Ishikawa (cell line): Measurements from ENCODE around the gene EIPR1.

Experiments used
- CEBPB ChIP-seq: IDR thresholded peaks from 2 replicates; pipeline ENCODE4 v1.6.1; 2012
- CREB1 ChIP-seq: IDR thresholded peaks from 2 replicates; pipeline ENCODE4 v1.6.1; 2012; ENCODE audit warnings: low read depth
- EGR1 ChIP-seq: IDR thresholded peaks from 2 replicates; pipeline ENCODE4 v1.6.1; 2012
- EP300 ChIP-seq: IDR thresholded peaks from 2 replicates; pipeline ENCODE4 v1.6.1; 2012; ENCODE audit warnings: borderline replicate concordance
- FOXM1 ChIP-seq: IDR thresholded peaks from 2 replicates; pipeline ENCODE4 v1.6.1; 2012; ENCODE audit warnings: low read depth, borderline replicate concordance
- MAX ChIP-seq: IDR thresholded peaks from 2 replicates; pipeline ENCODE4 v1.6.1; 2012
- NFIC ChIP-seq: IDR thresholded peaks from 2 replicates; pipeline ENCODE4 v1.6.1; 2012
- RAD21 ChIP-seq: IDR thresholded peaks from 2 replicates; pipeline ENCODE4 v1.6.1; 2012; ENCODE audit warnings: low read depth
- REST ChIP-seq: IDR thresholded peaks from 2 replicates; pipeline ENCODE4 v1.6.1; 2012; ENCODE audit warnings: low read depth, mild to moderate bottlenecking
- TAF1 ChIP-seq: IDR thresholded peaks from 2 replicates; pipeline ENCODE4 v1.6.1; 2012; ENCODE audit warnings: low read depth, mild to moderate bottlenecking
- TCF12 ChIP-seq: IDR thresholded peaks from 2 replicates; pipeline ENCODE4 v1.6.1; 2012; ENCODE audit warnings: low read depth
- TEAD4 ChIP-seq: IDR thresholded peaks from 2 replicates; pipeline ENCODE4 v1.6.1; 2012
- USF1 ChIP-seq: IDR thresholded peaks from 2 replicates; pipeline ENCODE4 v1.6.1; 2012
- YY1 ChIP-seq: IDR thresholded peaks from 2 replicates; pipeline ENCODE4 v1.6.1; 2012; ENCODE audit warnings: low read depth
- ZBTB7A ChIP-seq: IDR thresholded peaks from 2 replicates; pipeline ENCODE4 v1.6.1; 2012; ENCODE audit warnings: low read depth

EIPR1 gene

GRCh38 chr2:3411103-3411502 is 33.5 kb upstream of the EIPR1 start:
- TF ChIP-seq MAX (no peak), EGR1 (no peak), EP300 (no peak), CEBPB (no peak), TEAD4 (no peak), YY1 (no peak)

GRCh38 chr2:3409627-3410170 is 32.1 kb upstream of the EIPR1 start:
- TF ChIP-seq EP300 (no peak), REST (no peak), NFIC (no peak)

GRCh38 chr2:3408781-3409180 is 31.2 kb upstream of the EIPR1 start:
- TF ChIP-seq RAD21 (no peak), CEBPB (no peak), EP300 (no peak), EGR1 (no peak), MAX (no peak), NFIC (no peak)

- no peak for TF ChIP-seq NFIC
- no peak for TF ChIP-seq EP300
- no peak for TF ChIP-seq TAF1
- no peak for TF ChIP-seq USF1
- TF ChIP-seq MAX = no peak
- no peak for TF ChIP-seq CEBPB
- no peak for TF ChIP-seq EGR1
- TF ChIP-seq YY1 = no peak
- TF ChIP-seq RAD21 = no peak
- TF ChIP-seq CREB1 = no peak
- TF ChIP-seq FOXM1 = no peak
- TF ChIP-seq TCF12 = no peak
- no peak for TF ChIP-seq REST
- no peak for TF ChIP-seq ZBTB7A
- no peak for TF ChIP-seq TEAD4
Measured at GRCh38 chr2:3406501-3406900, 28.9 kb upstream of the EIPR1 start.

GRCh38 chr2:3405876-3406275 is 28.3 kb upstream of the EIPR1 start:
- TF ChIP-seq CREB1 (no peak), FOXM1 (no peak), TCF12 (no peak), CEBPB (no peak), RAD21 (no peak), EGR1 (no peak), NFIC (no peak), TAF1 (no peak), USF1 (no peak), REST (no peak), MAX (no peak), TEAD4 (no peak), ZBTB7A (no peak), YY1 (no peak), EP300 (no peak)
